Measurements from ENCODE around the gene GDI1.
A peak's percentile ranks its signal among the peaks of the same experiment; 100 is the strongest.
"Not testable (repeated sequence)": the region's sequence is repeated elsewhere in the genome, so short reads cannot be mapped to it uniquely, and the experiment has no call there.

Gene GDI1

GRCh38 chrX:154436983-154437752, at the start of gene GDI1:
GDI1 (plus strand) TSS chrX:154437154; CDS start chrX:154437255, 101 bp downstream.
- TF ChIP-seq CTCF (IDR thresholded peaks at IDR 0.05; ENCODE audit: control insufficient read depth, extremely low read depth, insufficient read depth), result no peak
- DNase-seq (ENCODE audit: low read depth), result no peak
- H3K4me3 ChIP-seq (ENCODE audit: low read depth, low read length), result peak within 1 kb of the TSS; percentile 61

GRCh38 chrX:154388094-154388493, 48.9 kb upstream of the GDI1 start:
- DNase-seq (ENCODE audit: low read depth); H3K4me3 ChIP-seq (ENCODE audit: low read depth, low read length): not testable (repeated sequence)

GRCh38 chrX:154388649-154389048, 48.3 kb upstream of the GDI1 start:
- DNase-seq (ENCODE audit: low read depth); H3K4me3 ChIP-seq (ENCODE audit: low read depth, low read length): not testable (repeated sequence)

- not testable (repeated sequence) for DNase-seq (ENCODE audit: low read depth); H3K4me3 ChIP-seq (ENCODE audit: low read depth, low read length)
Observed at GRCh38 chrX:154389812-154390747, 46.9 kb upstream of the GDI1 start.

GRCh38 chrX:154396363-154396762, 40.6 kb upstream of the GDI1 start:
- not testable (repeated sequence) for H3K4me3 ChIP-seq (ENCODE audit: low read depth, low read length); DNase-seq (ENCODE audit: low read depth)

GRCh38 chrX:154396973-154397887, 39.7 kb upstream of the GDI1 start:
- peak overlapping the region; percentile 87 for H3K4me3 ChIP-seq (ENCODE audit: low read depth, low read length)
- TF ChIP-seq CTCF (IDR thresholded peaks at IDR 0.05; ENCODE audit: control insufficient read depth, extremely low read depth, insufficient read depth), result no peak
- DNase-seq (ENCODE audit: low read depth), result no peak

- peak; percentile 88 for DNase-seq (ENCODE audit: low read depth)
- TF ChIP-seq CTCF (IDR thresholded peaks at IDR 0.05; ENCODE audit: control insufficient read depth, extremely low read depth, insufficient read depth), result no peak
- peak within 1 kb of the TSS; percentile 87 for H3K4me3 ChIP-seq (ENCODE audit: low read depth, low read length)
Observed at GRCh38 chrX:154397888-154398667, 38.9 kb upstream of the GDI1 start, which contains the start of gene RPL10. RPL10 (plus strand) TSS chrX:154398377; CDS start chrX:154398520, 143 bp downstream.
